ENCODE data around the gene HOXA13. TPM values are rescaled to one million over a fixed set of nuclear protein-coding genes. Genes with fewer than 3 reads are reported as not detected.

Gene HOXA13
- total RNA-seq, 4 donors from 2014 or later = 0.82 to 2.4 (median 1.7) TPM

DNA sequence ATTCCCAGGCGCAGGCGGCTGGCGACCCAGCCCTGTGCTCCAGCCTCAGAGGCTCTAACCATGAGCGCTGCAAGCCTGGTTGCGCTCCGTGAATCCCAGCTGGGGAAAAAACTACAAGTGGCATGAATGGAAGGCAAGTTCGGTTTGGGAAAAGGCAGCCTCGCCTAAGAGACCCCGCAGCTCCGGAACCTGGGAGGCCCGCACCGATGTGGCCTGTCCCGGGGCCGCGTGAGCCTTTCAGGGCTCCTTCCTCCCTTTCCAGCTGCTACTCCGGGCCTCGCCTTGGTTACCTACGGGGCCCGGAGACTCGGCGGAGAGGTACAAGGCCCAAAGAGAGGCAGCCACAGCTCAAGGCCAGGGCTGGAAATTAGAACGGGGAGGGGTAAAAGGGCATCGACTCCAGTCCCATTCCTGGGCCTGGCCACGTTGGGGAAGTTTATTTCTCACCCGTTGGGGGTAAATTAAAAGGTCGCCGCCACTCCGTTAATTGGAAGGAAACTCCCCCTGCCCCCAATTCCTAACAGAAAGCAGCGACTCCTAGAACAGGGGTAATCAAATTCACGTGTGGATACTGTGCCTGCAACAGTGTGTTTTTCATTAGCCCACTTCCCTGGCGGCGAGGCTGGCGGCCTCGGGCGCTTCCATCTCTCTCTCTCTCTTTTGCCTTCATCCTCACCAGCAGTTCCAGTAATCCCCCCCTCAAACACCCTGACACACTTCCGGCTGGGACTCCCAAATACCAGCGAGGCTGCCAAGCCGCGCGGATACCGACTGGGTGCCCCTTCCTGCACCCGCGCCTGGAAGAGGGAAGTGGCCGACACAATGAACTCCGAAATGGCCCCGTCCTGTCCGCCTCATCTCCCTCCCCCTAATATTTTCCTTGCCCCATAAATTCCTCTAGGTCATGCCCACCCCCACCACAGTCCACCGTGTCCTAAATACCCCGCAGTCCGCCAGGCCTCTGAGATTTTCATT lies 33.1 kb downstream of the HOXA13 start:
- intact Hi-C loops (cut with DNase I; ENCODE audit: low total_unique reads) (loop anchor here (5.0 to 10.0 kb wide), 2 partner anchors 35 to 1402 kb away; partner anchors contain the start of gene HOXA4), in situ Hi-C loops (cut with MboI; ENCODE audit: low sequenced_read_pairs in 4 of 4) (loop anchor here in 2 of 4 donors (5.0 to 25.0 kb wide), 3 partner anchors 955 to 1310 kb away; partner anchors contain the start of genes CBX3 (in 1 of the 2) and HNRNPA2B1 (in 1 of the 2))
- DNase-seq (peak in 1 of 2 donors; percentile 49), ATAC-seq (no peak)
- Histone ChIP-seq H3K4me3 (peak overlapping the region; percentile 62 to 88 (median 77)), H3K27ac (peak overlapping the region; percentile 90 to 99 (median 95)), H3K4me1 (peaks cover 12 to 55% of the 10 kb centered on the region in 2 donors), H3K9me3 (no peaks in the 10 kb centered on the region), H3K27me3 (no peaks in the 10 kb centered on the region), H3K36me3 (no peaks in the 10 kb centered on the region)
- TF ChIP-seq CTCF (IDR thresholded peaks at IDR 0.05 in 4 of 5, conservative IDR thresholded peaks at IDR 0.05 in 1 of 5) = no peak
- TF ChIP-seq POLR2A (IDR thresholded peaks at IDR 0.05) = peak in 1 of 2 donors; percentile 27

- peak; percentile 5 to 6 for ATAC-seq
- no peaks in the 10 kb centered on the region for H3K27me3 ChIP-seq
- no peak for TF ChIP-seq CTCF (IDR thresholded peaks at IDR 0.05 in 4 of 5, conservative IDR thresholded peaks at IDR 0.05 in 1 of 5)
- TF ChIP-seq POLR2A (IDR thresholded peaks at IDR 0.05) = no peak
- H3K9me3 ChIP-seq = no peaks in the 10 kb centered on the region
- peak overlapping the region; percentile 90 to 99 (median 95) for H3K27ac ChIP-seq
- in situ Hi-C loops (cut with MboI; ENCODE audit: low sequenced_read_pairs in 4 of 4) = loop anchor here in 2 of 4 donors (5.0 to 25.0 kb wide), 3 partner anchors 954 to 1309 kb away; partner anchors contain the start of genes CBX3 (in 1 of the 2) and HNRNPA2B1 (in 1 of the 2)
- intact Hi-C loops (cut with DNase I; ENCODE audit: low total_unique reads) = loop anchor here (1.0 to 10.0 kb wide), 5 partner anchors 10 to 1401 kb away; partner anchors contain the start of genes CBX3, HNRNPA2B1, HOXA4 and HOXA7
- H3K4me3 ChIP-seq = peak overlapping the region; percentile 62 to 88 (median 77)
- DNase-seq = peak in 1 of 2 donors; percentile 65
- peaks cover 12 to 54% of the 10 kb centered on the region in 2 donors for H3K4me1 ChIP-seq
- H3K36me3 ChIP-seq = no peaks in the 10 kb centered on the region
Measured at GRCh38 chr7:27165996-27166530, 33.8 kb downstream of the HOXA13 start.

DNA sequence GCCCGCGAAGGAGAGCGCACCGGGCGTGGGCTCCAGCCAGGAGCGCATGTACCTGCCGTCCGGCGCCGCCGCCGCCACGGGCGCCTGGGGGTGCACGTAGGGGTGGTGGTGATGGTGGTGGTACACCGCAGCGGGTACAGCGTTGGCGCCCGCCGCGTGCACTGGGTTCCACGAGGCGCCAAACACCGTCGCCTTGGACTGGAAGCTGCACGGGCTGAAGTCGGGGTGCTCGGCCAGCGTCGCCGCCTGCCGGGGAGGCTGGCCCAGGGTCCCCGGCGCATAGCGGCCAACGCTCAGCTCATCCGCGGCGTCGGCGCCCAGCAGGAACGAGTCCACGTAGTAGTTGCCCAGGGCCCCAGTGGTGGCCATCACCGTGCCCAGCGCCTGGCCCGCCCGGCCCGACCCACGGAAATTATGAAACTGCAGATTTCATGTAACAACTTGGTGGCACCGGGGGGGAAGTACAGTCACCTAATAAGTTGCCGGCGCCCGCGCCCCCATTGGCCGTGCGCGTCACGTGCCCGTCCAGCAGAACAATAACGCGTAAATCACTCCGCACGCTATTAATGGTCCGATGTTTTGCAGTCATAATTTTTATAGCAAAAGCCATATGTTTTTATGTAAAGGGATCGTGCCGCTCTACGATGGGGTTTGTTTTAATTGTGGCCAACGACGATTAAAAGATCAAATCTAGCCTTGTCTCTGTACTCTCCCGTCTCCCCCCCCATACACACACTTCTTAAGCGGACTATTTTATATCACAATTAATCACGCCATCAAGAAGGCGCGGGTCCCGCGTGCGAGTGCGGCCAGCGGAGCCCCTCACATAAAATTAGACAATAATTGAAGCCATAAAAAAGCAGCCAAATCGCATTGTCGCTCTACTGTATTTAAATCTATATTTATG lies 34.5 kb downstream of the HOXA13 start, which contains the start of gene HOXA9:
TSS of gene HOXA9 (minus strand) at position 449 of the 907 bp plus-strand sequence. CDS start at position 369, 80 bp downstream.
- Histone ChIP-seq H3K27ac (peak within 1 kb of the TSS; percentile 90 to 99 (median 95)), H3K4me3 (peak within 1 kb of the TSS; percentile 62 to 88 (median 77)), H3K4me1 (peaks cover 12 to 49% of the 10 kb centered on the region in 2 donors), H3K9me3 (no peaks in the 10 kb centered on the region), H3K36me3 (no peaks in the 10 kb centered on the region), H3K27me3 (no peaks in the 10 kb centered on the region)
- in situ Hi-C loops (cut with MboI; ENCODE audit: low sequenced_read_pairs in 4 of 4) (loop anchor here in 2 of 4 donors (5.0 to 25.0 kb wide), 3 partner anchors 953 to 1308 kb away; partner anchors contain the start of genes CBX3 (in 1 of the 2) and HNRNPA2B1 (in 1 of the 2)), intact Hi-C loops (cut with DNase I; ENCODE audit: low total_unique reads) (loop anchor here (1.0 to 10.0 kb wide), 5 partner anchors 9 to 1401 kb away; partner anchors contain the start of genes CBX3, HNRNPA2B1, HOXA4 and HOXA7)
- peak in 4 of 5 experiments; percentile 10 to 36 (median 26) for TF ChIP-seq CTCF (IDR thresholded peaks at IDR 0.05 in 4 of 5, conservative IDR thresholded peaks at IDR 0.05 in 1 of 5)
- TF ChIP-seq POLR2A (IDR thresholded peaks at IDR 0.05) = peak; percentile 81 to 86
- DNase-seq = peak; percentile 95 to 96
- ATAC-seq = peak; percentile 58
